Measurements from ENCODE around the gene SMG9.
A peak's percentile ranks its signal among the peaks of the same experiment; 100 is the strongest.

The SMG9 gene

GRCh38 chr19:43723588-43723987, 31.2 kb downstream of the SMG9 start:
- no peak for DNase-seq

- no peak for DNase-seq
Observed at GRCh38 chr19:43721469-43722048, 33.2 kb downstream of the SMG9 start.

- DNase-seq = no peak
Observed at GRCh38 chr19:43720936-43721335, 33.8 kb downstream of the SMG9 start.

- DNase-seq = no peak
Observed at GRCh38 chr19:43719918-43720317, 34.8 kb downstream of the SMG9 start.

- no peak for DNase-seq
Observed at GRCh38 chr19:43719378-43719868, 35.3 kb downstream of the SMG9 start.

- no peak for DNase-seq
Observed at GRCh38 chr19:43718627-43719377, 36.0 kb downstream of the SMG9 start.

- no peak for DNase-seq
Observed at GRCh38 chr19:43715776-43716175, 39.0 kb downstream of the SMG9 start, which contains the start of gene IRGC. TSS of gene IRGC (plus strand) at chr19:43716076. CDS start at chr19:43718559, 2,483 bp downstream.

- no peak for DNase-seq
Observed at GRCh38 chr19:43713208-43713607, 41.6 kb downstream of the SMG9 start.

GRCh38 chr19:43711751-43712355, 42.9 kb downstream of the SMG9 start:
- DNase-seq = peak in 1 of 5 experiments; percentile 9

GRCh38 chr19:43708716-43709115, 46.0 kb downstream of the SMG9 start:
- DNase-seq = no peak

- no peak for DNase-seq
Observed at GRCh38 chr19:43707158-43707712, 47.5 kb downstream of the SMG9 start.

- DNase-seq = no peak
Observed at GRCh38 chr19:43705729-43706128, 49.0 kb downstream of the SMG9 start.

- no peak for DNase-seq
Observed at GRCh38 chr19:43704002-43704705, 50.6 kb downstream of the SMG9 start.

- no peak for DNase-seq
Observed at GRCh38 chr19:43700395-43701000, 54.3 kb downstream of the SMG9 start.

- no peak for DNase-seq
Observed at GRCh38 chr19:43699506-43700394, 55.0 kb downstream of the SMG9 start.

- DNase-seq = no peak
Observed at GRCh38 chr19:43697295-43697694, 57.5 kb downstream of the SMG9 start.

- no peak for DNase-seq
Observed at GRCh38 chr19:43695985-43696704, 58.6 kb downstream of the SMG9 start.

- no peak for DNase-seq
Observed at GRCh38 chr19:43694553-43694952, 60.2 kb downstream of the SMG9 start.

- DNase-seq = no peak
Observed at GRCh38 chr19:43692877-43693276, 61.9 kb downstream of the SMG9 start.

- no peak for DNase-seq
Observed at GRCh38 chr19:43692385-43692784, 62.4 kb downstream of the SMG9 start.

GRCh38 chr19:43691755-43692154, 63.0 kb downstream of the SMG9 start:
- no peak for DNase-seq

Measured in T-helper 2 cell (primary cell).